ENCODE results near the gene P2RY6. TPM values are rescaled to one million over a fixed set of nuclear protein-coding genes. Genes with fewer than 3 reads are reported as not detected.
A peak's percentile ranks its signal among the peaks of the same experiment; 100 is the strongest.

Gene P2RY6
- total RNA-seq, result not detected
- 1.1 TPM for polyA plus RNA-seq (2013, experiment 1 of 2)
- polyA plus RNA-seq (2013, experiment 2 of 2), result 0.45 TPM
- total RNA-seq, result 0 to 7.6 (median 0.08) reads per million in 172 experiments

DNA sequence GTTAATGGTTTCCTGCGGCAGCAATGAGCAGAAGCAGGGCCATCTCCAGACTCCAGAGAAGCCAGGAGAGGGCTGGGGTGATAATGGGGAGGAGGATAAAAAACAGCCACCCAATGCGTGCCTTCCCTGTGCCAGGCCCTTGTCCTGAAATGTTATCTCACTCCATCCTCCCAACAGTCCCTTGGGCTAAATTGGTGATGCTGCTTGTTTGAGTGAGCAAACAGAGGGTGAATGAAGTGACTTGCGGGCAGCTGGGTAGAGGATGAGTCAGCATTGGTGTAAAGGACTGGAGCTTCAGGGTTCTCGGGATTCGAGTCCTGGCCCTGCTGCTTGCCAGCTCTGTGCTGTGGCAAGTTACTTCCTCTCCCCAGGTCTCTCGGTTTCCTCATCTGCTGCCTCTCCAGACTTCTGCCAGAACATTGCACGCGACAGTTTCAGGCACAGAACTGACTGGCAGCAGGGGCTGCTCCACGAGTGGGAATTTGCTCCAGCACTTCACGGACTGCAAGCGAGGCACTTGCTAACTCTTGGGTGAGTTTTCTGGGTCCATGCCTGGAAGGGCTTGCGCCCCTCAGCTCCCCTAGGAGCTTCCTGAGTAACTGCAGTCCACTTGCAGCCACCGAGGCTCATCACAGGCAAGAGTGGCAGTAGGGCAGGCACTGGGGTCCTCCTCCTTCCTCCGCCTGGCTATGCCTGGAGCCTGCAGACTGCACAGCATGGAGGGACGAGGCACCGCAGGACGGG is at the start of gene P2RY6:
Gene P2RY6 (plus strand): TSS at position 403 of the 744 bp plus-strand sequence. CDS start 24,181 bp downstream, outside the sequence.
- ChIA-PET CTCF (no interaction called here), POLR2A (no interaction called here)
- ATAC-seq (ENCODE audit: poor library complexity) (no peak), DNase-seq (peak in 3 of 14 experiments; percentile 25 to 70 (median 61))
- no peak within 1 kb of the TSS for H3K4me3 Mint-ChIP-seq
- intact Hi-C loops (cut with DNase I, micrococcal nuclease), result no loop called here
- H3K27me3 ChIP-seq (ENCODE audit: control insufficient read depth in 1 of 2, insufficient read depth in 2 of 2, low read length in 2 of 2), result no peaks in the 10 kb centered on the region
- no peak within 1 kb of the TSS for H3K27ac Mint-ChIP-seq
- H3K27me3 Mint-ChIP-seq, result peaks cover 19% of the 10 kb centered on the region
- H3K36me3 ChIP-seq (ENCODE audit: insufficient read depth, low read length), result no peaks in the 10 kb centered on the region
- H3K4me1 Mint-ChIP-seq (ENCODE audit: low read depth), result no peaks in the 10 kb centered on the region
- no peaks in the 10 kb centered on the region for H3K36me3 Mint-ChIP-seq (ENCODE audit: low read depth)
- no peaks in the 10 kb centered on the region for H3K9me3 Mint-ChIP-seq
- H3K4me1 ChIP-seq (ENCODE audit: insufficient read depth, low read length), result peaks cover 6% of the 10 kb centered on the region
- TF ChIP-seq, protein P1, sequence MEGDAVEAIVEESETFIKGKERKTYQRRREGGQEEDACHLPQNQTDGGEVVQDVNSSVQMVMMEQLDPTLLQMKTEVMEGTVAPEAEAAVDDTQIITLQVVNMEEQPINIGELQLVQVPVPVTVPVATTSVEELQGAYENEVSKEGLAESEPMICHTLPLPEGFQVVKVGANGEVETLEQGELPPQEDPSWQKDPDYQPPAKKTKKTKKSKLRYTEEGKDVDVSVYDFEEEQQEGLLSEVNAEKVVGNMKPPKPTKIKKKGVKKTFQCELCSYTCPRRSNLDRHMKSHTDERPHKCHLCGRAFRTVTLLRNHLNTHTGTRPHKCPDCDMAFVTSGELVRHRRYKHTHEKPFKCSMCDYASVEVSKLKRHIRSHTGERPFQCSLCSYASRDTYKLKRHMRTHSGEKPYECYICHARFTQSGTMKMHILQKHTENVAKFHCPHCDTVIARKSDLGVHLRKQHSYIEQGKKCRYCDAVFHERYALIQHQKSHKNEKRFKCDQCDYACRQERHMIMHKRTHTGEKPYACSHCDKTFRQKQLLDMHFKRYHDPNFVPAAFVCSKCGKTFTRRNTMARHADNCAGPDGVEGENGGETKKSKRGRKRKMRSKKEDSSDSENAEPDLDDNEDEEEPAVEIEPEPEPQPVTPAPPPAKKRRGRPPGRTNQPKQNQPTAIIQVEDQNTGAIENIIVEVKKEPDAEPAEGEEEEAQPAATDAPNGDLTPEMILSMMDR (IDR thresholded peaks at IDR 0.05), result no peak
- H3K9me3 ChIP-seq (ENCODE audit: control insufficient read depth in 1 of 2, insufficient read depth in 1 of 2, low read length in 2 of 2), result no peaks in the 10 kb centered on the region
- no peak within 1 kb of the TSS for H3K4me3 ChIP-seq (ENCODE audit: low read length)
- H3K27ac ChIP-seq (ENCODE audit: low read depth in 1 of 2, low read length in 2 of 2), result no peak within 1 kb of the TSS

- H3K4me1 ChIP-seq (ENCODE audit: insufficient read depth, low read length), result no peaks in the 10 kb centered on the region
- ChIA-PET CTCF (no interaction called here), POLR2A (no interaction called here)
- TF ChIP-seq, protein P1 (IDR thresholded peaks at IDR 0.05), result no peak
- intact Hi-C loops (cut with DNase I, micrococcal nuclease), result no loop called here
- peaks cover 15% of the 10 kb centered on the region for H3K27me3 Mint-ChIP-seq
- no peaks in the 10 kb centered on the region for H3K36me3 ChIP-seq (ENCODE audit: insufficient read depth, low read length)
- ATAC-seq (ENCODE audit: poor library complexity) (no peak), DNase-seq (no peak)
- H3K27ac ChIP-seq (ENCODE audit: low read depth in 1 of 2, low read length in 2 of 2), result no peak overlapping the region
- H3K4me3 Mint-ChIP-seq, result no peak overlapping the region
- no peaks in the 10 kb centered on the region for H3K36me3 Mint-ChIP-seq (ENCODE audit: low read depth)
- H3K27me3 ChIP-seq (ENCODE audit: control insufficient read depth in 1 of 2, insufficient read depth in 2 of 2, low read length in 2 of 2), result peaks cover 2 to 6% of the 10 kb centered on the region in 2 experiments
- H3K9me3 ChIP-seq (ENCODE audit: control insufficient read depth in 1 of 2, insufficient read depth in 1 of 2, low read length in 2 of 2), result no peaks in the 10 kb centered on the region
- no peak overlapping the region for H3K27ac Mint-ChIP-seq
- no peak overlapping the region for H3K4me3 ChIP-seq (ENCODE audit: low read length)
- peaks cover 6% of the 10 kb centered on the region for H3K4me1 Mint-ChIP-seq (ENCODE audit: low read depth)
- H3K9me3 Mint-ChIP-seq, result no peaks in the 10 kb centered on the region
Measured at GRCh38 chr11:73223998-73224730, 48.0 kb upstream of the P2RY6 start.

DNA sequence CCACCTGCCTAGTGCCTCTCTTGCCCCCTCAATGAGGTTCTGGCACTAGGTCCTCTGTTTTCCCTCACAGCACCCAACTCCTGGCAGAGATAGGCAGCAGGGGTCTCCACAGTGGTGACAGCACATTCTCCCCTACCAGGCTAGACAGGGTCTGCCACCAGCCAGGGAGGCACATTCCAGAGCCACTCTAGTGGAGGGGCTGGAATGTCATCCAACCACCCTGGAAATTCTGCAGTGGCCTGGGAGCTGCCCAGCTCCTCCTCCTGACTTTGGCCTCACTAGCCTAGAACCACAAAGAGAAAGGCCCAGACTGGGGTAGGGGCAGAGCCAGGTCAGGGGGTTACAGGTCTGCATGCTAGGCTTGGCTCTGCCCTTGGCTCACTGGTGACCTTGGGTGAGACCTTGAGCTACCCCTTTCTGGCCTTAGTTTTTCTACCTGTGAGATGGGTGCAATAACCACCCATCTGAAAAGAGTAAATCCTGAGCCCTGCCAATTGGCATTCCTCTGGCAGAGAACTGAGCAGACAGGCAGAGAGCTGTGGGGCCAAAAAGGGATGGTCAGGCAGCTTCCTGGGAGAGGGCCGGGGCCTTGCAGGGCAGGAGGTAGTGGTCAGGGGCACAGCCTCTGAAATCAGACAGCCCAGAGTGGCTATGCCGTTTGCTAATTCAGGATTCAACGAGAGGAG is 47.0 kb upstream of the P2RY6 start:
- TF ChIP-seq, protein P1 (IDR thresholded peaks at IDR 0.05), result no peak
- Histone ChIP-seq H3K27ac (ENCODE audit: low read depth in 1 of 2, low read length in 2 of 2) (no peak overlapping the region), H3K4me3 (ENCODE audit: low read length) (no peak overlapping the region), H3K36me3 (ENCODE audit: insufficient read depth, low read length) (no peaks in the 10 kb centered on the region), H3K4me1 (ENCODE audit: insufficient read depth, low read length) (no peaks in the 10 kb centered on the region), H3K9me3 (ENCODE audit: control insufficient read depth in 1 of 2, insufficient read depth in 1 of 2, low read length in 2 of 2) (no peaks in the 10 kb centered on the region), H3K27me3 (ENCODE audit: control insufficient read depth in 1 of 2, insufficient read depth in 2 of 2, low read length in 2 of 2) (peaks cover 0 to 6% of the 10 kb centered on the region in 2 experiments)
- ChIA-PET POLR2A (no interaction called here), CTCF (no interaction called here)
- DNase-seq, result no peak
- H3K4me3 Mint-ChIP-seq, result no peak overlapping the region
- H3K27ac Mint-ChIP-seq, result no peak overlapping the region
- intact Hi-C loops (cut with DNase I, micrococcal nuclease), result no loop called here
- H3K9me3 Mint-ChIP-seq, result no peaks in the 10 kb centered on the region
- H3K36me3 Mint-ChIP-seq (ENCODE audit: low read depth), result no peaks in the 10 kb centered on the region
- H3K27me3 Mint-ChIP-seq, result peaks cover 5% of the 10 kb centered on the region
- H3K4me1 Mint-ChIP-seq (ENCODE audit: low read depth), result no peaks in the 10 kb centered on the region
- no peak for ATAC-seq (ENCODE audit: poor library complexity)
